IMR-90 (cell line): ENCODE data around the gene ABCC8.

Experiments used
- CEBPB ChIP-seq: IDR thresholded peaks from 2 replicates; pipeline ENCODE4 v1.6.1; 2012; ENCODE audit warnings: low read depth, low read length, improper control_type of control experiment
- CHD1 ChIP-seq: IDR thresholded peaks from 2 replicates; pipeline ENCODE4 v1.6.1; 2012; ENCODE audit warnings: low read depth, low read length, improper control_type of control experiment
- ELK1 ChIP-seq: fragments of 150-350 bp; IDR thresholded peaks from 2 replicates; pipeline ENCODE4 v1.6.1; 2016; ENCODE audit warnings: low read depth, mild to moderate bottlenecking, low read length, moderate library complexity, borderline replicate concordance
- MAZ ChIP-seq: IDR thresholded peaks from 2 replicates; pipeline ENCODE4 v1.6.1; 2012; ENCODE audit warnings: low read depth, mild to moderate bottlenecking, low read length, improper control_type of control experiment, moderate library complexity, borderline replicate concordance
- MXI1 ChIP-seq: IDR thresholded peaks from 2 replicates; pipeline ENCODE4 v1.6.1; 2012; ENCODE audit warnings: low read depth, mild to moderate bottlenecking, low read length, moderate library complexity, borderline replicate concordance
- NFE2L2 ChIP-seq: fragments of 150-350 bp; IDR thresholded peaks from 2 replicates; pipeline ENCODE4 v1.6.1; 2016; ENCODE audit warnings: low read depth, mild to moderate bottlenecking, low read length
- POLR2A ChIP-seq: IDR thresholded peaks from 2 replicates; pipeline ENCODE4 v1.6.1; 2012; ENCODE audit warnings: mild to moderate bottlenecking, low read depth, low read length
- RAD21 ChIP-seq: IDR thresholded peaks from 2 replicates; pipeline ENCODE4 v1.6.1; 2012; ENCODE audit warnings: low read length, improper control_type of control experiment
- RCOR1 ChIP-seq: IDR thresholded peaks from 2 replicates; pipeline ENCODE4 v1.6.1; 2012; ENCODE audit warnings: mild to moderate bottlenecking, low read length, improper control_type of control experiment; ENCODE audit not compliant: insufficient replicate concordance
- RFX5 ChIP-seq: IDR thresholded peaks from 2 replicates; pipeline ENCODE4 v1.8.0; 2012; ENCODE audit warnings: low read depth, mild to moderate bottlenecking, low read length, moderate library complexity
- SMC3 ChIP-seq: fragments of 150-350 bp; IDR thresholded peaks from 2 replicates; pipeline ENCODE4 v1.6.1; 2016; ENCODE audit warnings: low read depth, mild to moderate bottlenecking, antibody characterized with exemption, low read length, moderate library complexity
- TF ChIP-seq, protein P1 (sequence below): conservative IDR thresholded peaks from 2 replicates; pipeline ENCODE4 v1.5.1; 2012; ENCODE audit warnings: mild to moderate bottlenecking, low read depth, low read length, improper control_type of control experiment
- TF ChIP-seq, protein P2 (sequence below): fragments of 150-350 bp; IDR thresholded peaks from 2 replicates; pipeline ENCODE4 v1.6.1; 2017; ENCODE audit warnings: mild to moderate bottlenecking, antibody characterized with exemption, low read length, low read depth

DNA sequence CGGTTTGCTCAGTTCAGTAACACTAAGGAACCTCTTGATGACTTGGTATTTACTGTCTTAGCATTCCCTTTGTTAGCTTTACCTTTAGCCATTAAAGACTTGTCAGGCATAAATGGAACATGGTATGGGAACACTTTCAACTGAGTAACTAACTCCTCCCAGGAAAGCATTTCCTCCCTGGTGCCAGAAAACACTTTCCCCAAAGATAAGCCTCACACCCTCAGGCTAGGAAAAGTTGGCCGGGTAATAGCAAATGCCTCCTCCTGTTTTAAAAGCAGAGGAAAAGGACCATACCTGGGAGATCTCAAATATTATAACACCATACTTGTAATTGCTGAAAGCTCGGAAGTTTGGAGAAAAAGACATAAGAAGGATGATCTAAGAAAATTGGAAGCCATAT lies 100.2 kb downstream of the ABCC8 start:
- TF ChIP-seq, protein P1, sequence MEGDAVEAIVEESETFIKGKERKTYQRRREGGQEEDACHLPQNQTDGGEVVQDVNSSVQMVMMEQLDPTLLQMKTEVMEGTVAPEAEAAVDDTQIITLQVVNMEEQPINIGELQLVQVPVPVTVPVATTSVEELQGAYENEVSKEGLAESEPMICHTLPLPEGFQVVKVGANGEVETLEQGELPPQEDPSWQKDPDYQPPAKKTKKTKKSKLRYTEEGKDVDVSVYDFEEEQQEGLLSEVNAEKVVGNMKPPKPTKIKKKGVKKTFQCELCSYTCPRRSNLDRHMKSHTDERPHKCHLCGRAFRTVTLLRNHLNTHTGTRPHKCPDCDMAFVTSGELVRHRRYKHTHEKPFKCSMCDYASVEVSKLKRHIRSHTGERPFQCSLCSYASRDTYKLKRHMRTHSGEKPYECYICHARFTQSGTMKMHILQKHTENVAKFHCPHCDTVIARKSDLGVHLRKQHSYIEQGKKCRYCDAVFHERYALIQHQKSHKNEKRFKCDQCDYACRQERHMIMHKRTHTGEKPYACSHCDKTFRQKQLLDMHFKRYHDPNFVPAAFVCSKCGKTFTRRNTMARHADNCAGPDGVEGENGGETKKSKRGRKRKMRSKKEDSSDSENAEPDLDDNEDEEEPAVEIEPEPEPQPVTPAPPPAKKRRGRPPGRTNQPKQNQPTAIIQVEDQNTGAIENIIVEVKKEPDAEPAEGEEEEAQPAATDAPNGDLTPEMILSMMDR: no peak
- TF ChIP-seq ELK1 (no peak), MAZ (no peak), RFX5 (no peak), NFE2L2 (no peak), CHD1 (no peak), CEBPB (no peak), POLR2A (no peak), SMC3 (no peak), RCOR1 (no peak), MXI1 (no peak), RAD21 (no peak)
- TF ChIP-seq, protein P2, sequence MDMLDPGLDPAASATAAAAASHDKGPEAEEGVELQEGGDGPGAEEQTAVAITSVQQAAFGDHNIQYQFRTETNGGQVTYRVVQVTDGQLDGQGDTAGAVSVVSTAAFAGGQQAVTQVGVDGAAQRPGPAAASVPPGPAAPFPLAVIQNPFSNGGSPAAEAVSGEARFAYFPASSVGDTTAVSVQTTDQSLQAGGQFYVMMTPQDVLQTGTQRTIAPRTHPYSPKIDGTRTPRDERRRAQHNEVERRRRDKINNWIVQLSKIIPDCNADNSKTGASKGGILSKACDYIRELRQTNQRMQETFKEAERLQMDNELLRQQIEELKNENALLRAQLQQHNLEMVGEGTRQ: no peak
